22Rv1 (cell line): Measurements from ENCODE around the gene PCSK1N.

Experiments used
- CTCF ChIP-seq: fragments of 450-650 bp; IDR thresholded peaks from 2 replicates; pipeline ENCODE4 v1.5.1; 2017; ENCODE audit warnings: mild to moderate bottlenecking
- ZFX ChIP-seq: fragments of 450-650 bp; IDR thresholded peaks from 2 replicates; pipeline ENCODE4 v1.6.1; 2017; ENCODE audit warnings: antibody characterized with exemption, borderline replicate concordance

DNA sequence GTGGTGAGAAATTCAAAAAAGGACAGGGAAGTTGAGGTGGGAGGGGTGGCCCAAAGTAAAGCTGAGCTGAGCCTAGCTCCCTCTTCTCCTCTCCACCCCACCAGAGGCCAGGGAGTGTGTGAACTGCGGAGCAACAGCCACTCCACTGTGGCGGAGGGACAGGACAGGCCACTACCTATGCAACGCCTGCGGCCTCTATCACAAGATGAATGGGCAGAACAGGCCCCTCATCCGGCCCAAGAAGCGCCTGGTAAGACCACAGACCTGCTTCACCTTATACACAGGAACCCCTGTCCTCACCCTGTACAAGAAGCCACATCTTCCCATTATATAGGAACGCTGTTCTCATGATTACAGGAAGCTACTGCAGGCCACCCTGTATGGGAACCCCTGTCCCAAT lies 43.2 kb downstream of the PCSK1N start:
- no peak for TF ChIP-seq ZFX
- no peak for TF ChIP-seq CTCF
